ENCODE results near the gene DICER1.

DNA sequence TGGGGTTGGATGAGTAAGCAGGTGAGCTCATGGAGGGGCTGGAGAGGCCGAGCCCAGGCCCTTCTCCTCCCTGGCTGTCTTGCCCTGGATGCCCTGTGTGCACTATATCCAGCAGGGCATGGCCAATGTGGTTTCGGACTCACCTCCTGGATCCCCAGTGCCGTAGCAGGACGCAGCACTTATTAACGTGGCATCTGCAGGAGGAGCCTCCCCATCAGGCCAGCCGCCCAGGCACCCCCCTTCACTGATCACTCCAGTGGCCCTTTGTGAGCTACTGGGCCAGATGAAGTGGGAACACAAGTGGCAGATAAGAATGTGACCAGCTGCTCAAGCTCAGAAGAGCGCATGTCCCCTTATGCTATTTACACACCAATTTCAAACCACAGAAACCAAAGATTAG is 43.1 kb upstream of the DICER1 start:
- TF ChIP-seq CTCF (conservative IDR thresholded peaks at IDR 0.05; ENCODE audit: low read length) (no peak), EZH2phosphoT487 (IDR thresholded peaks at IDR 0.05; ENCODE audit: borderline replicate concordance) (no peak)

All from Loucy (cell line).